SIG-M5 treated with dmso at 0.1 percent for 504 hours (cell line): ENCODE measurements around the gene TUBB.
A peak's percentile ranks its signal among the peaks of the same experiment; 100 is the strongest.
"Not testable (repeated sequence)": the region's sequence is repeated elsewhere in the genome, so short reads cannot be mapped to it uniquely, and the experiment has no call there.

ENCODE experiments used
- DNase-seq: peaks from one replicate; lab custom pipeline; 2025; ENCODE audit not compliant: unreplicated experiment; lab: John Stamatoyannopoulos, UW

TUBB gene

DNA sequence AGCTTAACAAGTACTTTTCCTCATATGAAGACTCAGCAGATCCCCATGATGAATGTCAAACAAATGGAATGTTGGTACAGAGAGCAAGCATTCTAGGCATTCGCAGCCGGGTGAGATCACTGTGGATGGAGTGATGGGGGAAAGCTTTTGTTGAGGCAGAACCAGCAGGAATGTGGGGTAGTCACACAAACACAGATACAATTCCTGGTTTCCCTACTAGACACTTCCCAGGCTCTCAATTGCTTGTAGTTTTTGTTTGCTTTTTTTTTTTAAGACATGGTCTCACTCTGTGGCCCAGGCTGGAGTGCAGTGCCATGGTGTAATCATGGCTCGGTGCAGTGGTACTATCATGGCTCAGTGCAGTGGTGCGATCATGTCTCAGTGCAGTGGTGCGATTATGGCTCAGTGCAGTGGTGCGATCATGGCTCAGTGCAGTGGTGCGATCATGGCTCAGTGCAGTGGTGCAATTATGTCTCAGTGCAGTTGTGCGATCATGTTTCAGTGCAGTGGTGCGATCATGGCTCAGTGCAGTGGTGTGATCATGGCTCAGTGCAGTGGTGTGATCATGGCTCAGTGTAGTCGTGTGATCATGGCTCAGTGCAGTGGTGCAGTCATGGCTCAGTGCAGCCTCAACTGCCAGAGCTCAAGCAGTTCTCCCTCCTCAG lies 39.6 kb downstream of the TUBB start:
- DNase-seq = no peak

DNA sequence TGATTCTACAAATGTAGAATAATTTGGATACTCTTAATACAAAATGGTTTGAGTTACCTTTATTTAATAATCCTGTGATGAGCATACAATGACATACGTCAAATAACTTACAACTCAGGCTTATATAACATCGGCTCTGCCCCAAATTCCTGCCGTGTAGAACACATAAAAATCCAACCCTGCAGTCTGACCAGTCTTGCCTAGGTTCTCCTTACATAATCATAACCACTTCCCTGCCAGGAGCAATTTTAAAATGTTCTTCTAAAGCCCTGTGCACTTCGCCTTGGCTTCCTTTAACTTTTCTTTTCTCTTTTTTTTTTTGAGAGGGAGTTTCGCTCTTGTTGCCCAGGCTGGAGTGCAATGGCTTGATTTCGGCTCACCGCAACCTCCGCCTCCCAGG lies 40.4 kb downstream of the TUBB start:
- DNase-seq = no peak

DNA sequence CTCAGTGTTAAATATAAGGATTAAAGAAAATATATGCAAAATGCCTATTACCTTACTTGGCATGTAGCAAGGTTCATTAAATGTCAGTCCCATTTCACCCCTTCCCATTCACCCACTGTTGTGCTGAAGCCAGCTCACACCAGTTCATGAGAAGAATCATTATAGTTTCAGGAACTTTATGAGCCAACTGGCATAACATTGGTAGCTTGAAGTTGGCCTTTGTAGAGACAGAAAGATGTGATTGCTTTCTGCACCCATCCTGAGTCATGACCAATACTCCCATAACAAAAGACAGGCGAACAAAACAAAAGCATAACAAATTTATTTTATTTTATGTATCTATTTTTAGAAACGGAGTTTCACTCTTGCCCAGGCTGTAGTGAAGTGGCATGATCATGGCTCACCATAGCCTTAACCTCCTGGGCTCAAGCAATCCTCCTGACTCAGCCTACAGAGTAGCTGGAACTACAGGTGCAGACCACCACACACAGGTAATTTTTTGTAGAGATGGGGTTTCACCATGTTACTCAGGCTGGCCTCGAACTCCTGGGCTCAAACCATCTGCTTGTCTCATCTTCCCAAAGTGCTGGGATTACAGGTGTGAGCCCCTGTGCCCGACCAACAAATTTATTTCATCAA lies 41.8 kb downstream of the TUBB start:
- no peak for DNase-seq

DNA sequence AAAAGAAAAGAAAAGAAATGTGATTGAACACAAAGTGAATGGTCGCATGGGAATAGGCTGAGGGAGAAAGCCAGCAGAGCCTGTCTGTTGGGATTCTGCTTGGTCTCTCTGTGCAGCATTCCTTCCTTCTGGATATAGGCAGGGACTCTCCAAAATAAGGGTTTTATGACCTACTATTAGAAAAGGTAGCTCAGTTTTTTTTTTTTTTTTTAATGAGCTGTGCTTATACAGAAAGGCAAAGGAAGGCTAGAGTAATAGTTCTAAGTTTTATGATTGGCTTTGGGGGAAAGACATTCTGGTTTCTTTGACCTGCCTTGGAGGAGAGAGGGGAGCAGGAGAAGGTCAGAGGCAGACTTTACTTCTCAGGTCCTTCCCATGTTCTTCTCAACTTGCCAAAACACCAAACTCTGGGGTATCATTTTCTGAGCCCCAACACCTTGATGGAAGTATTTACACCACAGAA lies 43.0 kb downstream of the TUBB start:
- no peak for DNase-seq

DNA sequence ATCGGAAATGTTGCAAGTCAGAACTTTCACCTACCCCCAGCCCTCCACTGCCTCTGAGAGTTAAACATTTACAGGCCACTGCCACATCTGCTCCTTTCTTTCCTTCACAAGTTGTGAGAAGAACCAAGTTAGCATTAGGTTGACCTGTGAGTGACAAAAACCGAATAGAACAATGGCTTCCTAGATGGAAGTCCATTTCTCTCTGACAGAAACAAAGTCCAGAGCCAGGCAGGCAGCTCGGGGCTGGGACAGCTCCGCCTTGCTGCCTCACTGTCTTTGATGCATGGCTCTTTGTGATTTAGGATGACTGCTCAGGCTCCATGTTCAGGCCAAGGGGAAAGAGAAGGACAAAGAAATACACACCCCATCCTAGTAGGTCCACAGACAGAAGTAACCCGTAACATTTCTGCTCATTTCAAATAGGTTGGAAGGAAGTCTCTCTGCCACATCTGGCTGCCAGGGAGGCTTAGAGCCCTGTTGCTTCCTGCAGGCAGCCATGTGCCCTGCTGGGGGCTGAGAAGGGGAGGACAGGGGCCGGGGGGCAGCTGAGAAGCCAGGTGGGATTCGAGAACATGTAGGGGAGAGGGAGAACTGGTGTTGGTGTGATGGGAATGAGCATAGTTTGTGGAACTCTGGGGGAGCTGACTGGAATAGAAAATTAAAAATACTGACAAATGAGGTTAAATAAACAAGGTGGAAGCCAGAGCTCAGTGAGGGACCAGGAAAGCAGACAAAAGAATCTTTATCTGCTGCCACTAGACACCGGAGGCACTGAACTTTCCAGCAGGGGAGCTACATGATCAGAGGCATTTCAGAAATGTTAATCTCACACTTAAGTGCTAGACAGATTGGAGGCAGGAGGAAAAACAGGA lies 43.7 kb downstream of the TUBB start:
- no peak for DNase-seq

DNA sequence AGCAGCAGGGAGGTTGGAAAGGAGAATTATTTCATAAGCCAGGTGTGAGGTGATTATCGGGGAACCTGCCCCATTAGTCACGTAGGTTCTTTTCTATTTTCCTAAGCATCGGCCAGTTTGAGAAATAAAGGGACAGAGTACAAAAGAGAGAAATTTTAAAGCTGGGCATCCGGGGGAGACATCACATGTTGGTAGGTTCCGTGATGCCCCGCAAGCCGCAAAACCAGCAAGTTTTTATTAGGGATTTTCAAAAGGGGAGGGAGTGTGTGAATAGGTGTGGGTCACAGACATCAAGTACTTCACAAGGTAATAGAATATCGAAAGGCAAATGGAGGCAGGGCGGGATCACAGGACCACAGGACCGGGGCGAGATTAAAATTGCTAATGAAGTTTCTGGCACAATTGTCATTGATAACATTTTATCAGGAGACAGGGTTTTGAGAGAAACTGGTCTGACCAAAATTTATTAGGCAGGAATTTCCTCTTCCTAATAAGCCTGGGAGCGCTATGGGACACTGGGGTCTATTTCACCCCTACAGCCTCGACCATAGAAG lies 44.4 kb downstream of the TUBB start:
- DNase-seq = not testable (repeated sequence)

DNA sequence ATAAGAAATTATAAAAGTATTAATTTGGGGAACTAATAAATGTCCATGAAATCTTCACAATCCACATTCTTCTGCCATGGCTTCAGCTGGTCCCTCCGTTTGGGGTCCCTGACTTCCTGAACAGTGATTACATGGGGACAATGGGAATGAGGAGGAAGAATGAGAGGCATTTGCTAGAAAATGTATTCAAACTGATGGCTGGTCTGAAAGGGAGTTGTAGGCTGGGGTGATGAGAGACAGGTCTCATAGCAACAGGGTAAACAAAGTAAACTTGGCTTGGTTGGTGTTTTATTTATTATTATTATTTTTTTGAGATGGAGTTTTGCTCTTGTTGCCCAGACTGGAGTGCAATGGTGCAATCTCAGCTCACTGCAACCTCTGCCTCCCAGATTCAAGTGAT lies 45.3 kb downstream of the TUBB start:
- not testable (repeated sequence) for DNase-seq

DNA sequence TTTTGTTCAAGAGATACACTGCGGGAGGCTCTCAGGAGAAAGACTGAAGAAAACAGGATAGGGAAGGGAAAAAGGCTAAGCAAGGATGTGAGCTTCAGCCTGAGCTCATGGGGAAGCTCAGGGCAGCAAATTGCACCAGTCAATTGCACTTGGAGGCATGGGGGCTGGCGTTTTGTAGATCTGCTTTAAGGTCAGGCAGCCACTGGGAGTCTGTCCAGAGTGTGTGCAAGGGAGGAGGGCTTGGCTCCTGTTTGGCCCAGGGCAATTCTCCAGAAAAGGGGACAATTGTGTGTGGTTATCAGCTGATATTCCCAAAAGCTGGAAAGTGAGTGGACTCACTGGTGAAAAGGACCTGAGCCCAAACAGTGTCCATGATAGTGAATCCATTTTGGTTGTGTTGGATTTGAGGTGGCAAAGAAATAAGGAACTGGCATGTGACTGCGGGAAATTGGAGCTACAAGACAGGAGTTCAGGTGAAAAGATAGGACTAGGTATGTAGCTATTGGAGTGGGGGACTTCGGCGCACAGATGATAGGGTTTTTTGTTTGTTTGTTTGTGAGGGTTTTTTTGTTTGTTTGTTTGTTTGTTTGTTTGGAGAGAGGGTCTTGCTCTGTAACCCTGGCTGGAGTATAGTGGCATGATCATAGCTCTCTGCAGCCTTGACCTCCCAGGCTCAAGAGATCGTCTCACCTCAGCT lies 46.5 kb downstream of the TUBB start:
- no peak for DNase-seq

DNA sequence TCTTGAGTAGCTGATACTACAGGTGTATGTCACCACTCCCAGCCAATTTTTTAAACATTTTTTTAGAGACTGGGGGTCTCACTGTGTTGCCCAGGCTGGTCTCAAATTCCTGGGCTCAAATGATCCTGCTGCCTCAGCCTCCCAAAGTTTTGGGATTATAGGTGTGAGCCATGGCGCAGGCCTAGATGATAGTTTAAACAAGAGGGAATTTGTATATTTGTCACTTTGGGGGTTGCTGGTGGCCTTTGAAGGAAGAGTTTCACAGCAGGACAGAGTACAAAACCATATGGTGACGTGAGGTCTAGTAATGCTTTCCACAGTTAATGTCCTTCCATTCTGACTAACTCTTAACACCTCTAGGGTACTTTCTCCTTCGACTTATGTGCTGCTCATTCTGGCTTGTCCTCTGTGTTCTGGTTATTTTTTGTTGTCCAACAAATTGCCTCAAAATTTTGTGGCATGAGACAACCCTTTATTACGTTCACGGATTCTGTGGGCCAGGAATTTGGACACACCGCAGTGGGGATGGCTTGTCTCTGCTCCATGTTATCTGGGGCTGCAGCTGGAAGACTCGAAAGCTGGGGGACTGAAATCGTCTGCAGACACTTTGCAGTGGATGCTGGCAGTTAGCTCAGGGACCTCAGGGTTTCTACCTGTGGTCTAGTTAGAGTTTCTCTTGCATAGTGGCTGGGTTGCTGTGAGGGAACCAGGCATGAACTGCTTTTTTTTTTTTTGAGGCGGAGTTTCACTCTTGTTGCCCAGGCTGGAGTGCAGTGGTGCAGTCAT lies 47.2 kb downstream of the TUBB start:
- no peak for DNase-seq

DNA sequence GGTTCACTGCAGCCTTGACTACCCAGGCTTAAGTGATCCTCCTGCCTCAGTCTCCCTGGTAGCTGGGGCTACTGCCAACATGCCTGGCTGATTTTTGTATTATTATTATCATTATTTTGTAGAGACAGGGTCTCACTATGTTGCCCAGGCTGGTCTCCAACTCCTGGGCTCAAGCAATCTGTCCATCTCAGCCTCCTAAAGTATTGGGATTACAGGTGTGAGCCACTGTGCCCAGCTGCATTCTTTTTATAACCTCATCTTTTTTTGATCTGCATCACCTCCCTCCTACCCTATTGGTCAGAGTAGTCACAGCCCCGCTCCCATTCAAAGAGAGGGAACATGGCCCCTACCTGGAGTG lies 47.8 kb downstream of the TUBB start:
- no peak for DNase-seq

DNA sequence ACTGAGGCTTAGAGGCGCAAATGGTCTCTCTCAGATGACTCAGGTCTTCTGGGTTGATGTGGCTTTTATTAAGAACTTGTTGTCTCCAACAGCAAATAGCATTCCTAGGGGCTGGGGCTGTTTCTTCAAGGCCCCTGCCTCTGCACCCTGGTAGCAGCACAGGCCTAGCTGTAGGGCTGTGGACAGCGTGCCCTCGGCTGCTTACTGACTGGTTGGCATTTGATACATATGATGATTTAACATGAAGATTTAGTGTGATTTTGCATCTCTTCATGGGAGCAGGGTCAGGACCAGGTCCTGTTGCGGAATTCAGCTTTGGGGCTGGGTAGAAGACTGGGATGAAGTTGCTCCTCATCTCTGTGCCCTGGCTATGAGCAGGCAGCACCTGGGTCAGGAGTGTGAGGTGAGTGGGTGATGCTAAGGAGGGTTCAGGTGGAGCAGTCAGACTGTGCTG lies 48.5 kb downstream of the TUBB start:
- DNase-seq = no peak

DNA sequence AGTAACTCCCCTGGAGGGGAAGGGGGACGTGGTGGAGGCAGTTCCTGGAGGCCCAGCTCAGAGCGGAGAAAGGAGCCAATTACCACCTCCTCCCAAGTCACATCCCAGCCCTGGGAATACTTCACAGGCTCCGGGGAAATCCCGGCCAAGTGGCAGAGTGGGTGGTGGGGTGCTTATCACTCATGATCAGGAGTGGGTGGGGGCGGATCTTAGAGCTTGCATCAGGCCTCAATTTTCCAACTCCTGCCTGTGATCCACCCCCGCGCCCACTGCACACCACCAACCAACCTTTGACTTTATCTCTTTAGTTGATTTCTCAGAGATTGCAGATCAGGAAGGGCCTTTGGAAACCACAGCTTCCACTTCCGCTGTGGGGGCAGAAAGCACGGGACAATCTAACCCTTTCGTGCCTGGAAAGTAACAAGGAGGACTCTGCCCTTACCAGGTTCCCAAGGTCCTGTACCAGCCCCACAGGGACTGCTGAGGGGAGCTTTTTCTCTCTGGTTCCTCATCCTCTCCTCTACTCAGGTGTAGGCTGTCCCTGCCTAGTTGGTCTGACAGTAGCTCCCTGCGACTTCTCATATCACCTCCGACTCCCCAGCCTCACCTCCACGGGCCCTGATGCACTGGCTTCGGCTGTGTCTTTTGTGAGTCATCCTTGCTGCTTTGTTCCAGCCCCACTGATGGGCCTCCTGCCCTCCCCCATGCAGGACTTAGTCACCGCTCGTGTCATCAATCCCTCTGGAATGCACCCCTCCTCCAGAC lies 49.1 kb downstream of the TUBB start:
- DNase-seq = peak; percentile 50

DNA sequence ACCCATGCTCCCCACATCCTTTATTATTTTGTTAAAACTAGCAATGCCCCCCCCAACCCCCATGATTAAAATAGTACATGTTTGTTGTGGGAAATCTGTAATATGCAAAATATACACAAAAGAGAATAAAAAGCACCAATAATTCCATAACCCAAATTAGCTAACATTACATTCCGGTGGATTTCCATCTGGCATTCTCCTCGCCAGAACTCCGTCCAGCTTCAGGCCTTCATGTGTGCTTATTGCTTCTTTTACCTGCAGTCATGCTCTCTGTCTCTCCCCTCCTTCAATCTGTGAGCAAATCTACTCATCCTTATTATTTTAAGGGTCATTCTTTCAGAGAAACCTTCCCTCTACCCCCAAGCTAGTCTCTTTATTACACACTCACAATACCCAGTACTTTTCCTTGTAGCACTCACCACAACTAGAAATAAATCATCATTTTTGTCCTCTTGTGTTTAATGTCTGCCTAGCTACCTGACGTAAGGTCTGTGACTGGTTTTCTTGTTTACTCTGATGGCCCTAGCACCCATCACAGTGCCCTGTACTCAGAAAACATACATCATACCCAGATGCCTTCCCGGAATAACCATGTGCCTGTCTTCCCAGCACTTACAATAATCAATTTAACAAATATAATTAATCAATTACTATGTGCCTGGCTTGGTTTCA lies 49.8 kb downstream of the TUBB start:
- DNase-seq = no peak

DNA sequence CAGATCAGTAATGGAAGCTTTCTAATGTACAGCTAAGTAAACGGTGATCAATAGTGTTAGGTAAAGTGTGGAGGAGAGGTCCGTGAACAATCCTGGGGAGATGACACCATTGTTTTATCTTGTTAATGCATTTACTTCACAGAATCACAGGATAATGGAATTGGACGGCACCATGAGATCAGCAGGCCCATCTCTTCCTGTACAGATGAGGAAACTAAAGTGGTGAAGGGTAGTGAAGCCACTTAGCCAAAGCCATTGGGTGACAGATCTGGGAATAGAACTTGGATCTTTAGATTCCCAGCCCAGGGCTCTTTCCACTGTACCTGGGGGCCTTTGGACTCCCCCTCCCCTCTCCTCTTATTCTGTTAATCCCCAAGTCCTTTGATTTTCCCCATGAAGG lies 50.4 kb downstream of the TUBB start:
- no peak for DNase-seq

DNA sequence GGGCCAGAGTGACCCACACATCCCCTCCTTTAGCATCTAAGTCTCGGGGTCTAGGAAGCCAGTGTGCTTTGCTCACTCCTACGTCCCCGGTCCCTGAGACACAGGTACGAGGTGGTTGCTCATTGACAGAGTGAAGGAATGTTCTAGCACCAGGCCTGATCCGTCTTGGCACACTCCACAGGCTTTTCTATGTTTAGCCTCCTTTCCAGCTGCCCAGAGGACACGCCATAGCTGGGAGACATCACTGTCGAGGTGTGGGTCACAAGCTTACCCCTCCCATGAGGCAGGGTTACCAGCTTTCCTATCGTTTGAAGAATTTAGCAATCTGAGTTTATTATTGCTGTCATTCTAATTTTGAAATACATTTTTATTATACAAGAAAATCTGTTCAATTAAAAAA lies 54.5 kb downstream of the TUBB start:
- no peak for DNase-seq
